HepG2 (cell line): ENCODE data around the gene CAVIN2. TPM values are rescaled to one million over a fixed set of nuclear protein-coding genes. Genes with fewer than 3 reads are reported as not detected.

Source experiments
- CBX2 ChIP-seq, 2 experiments: fragments of 200-600 bp in 1 of 2; sonication (generic); formaldehyde crosslinking in 1 of 2; IDR thresholded peaks; 2 replicates each; pipeline versions ENCODE4 v1.7.0 to v1.8.1; 2018 to 2022; ENCODE audit warnings: low read depth in 2 of 2, low read length in 1 of 2, mild to moderate bottlenecking in 1 of 2, missing genetic modification reagents in 1 of 2
- GLI4 ChIP-seq: sonication (generic); formaldehyde crosslinking; IDR thresholded peaks from 2 replicates; pipeline ENCODE4 v1.5.1; 2020; ENCODE audit warnings: missing genetic modification reagents, mild to moderate bottlenecking, moderate library complexity, borderline replicate concordance
- KLF13 ChIP-seq: sonication (generic); formaldehyde crosslinking; IDR thresholded peaks from 2 replicates; pipeline ENCODE4 v1.4.0; 2020; ENCODE audit warnings: mild to moderate bottlenecking, missing genetic modification reagents
- KLF15 ChIP-seq: sonication (generic); formaldehyde crosslinking; IDR thresholded peaks from 2 replicates; pipeline ENCODE4 v1.8.1; 2023; ENCODE audit warnings: borderline replicate concordance, mild to moderate bottlenecking, inconsistent platforms, missing genetic modification reagents, mixed read lengths
- MED8 ChIP-seq: sonication (generic); formaldehyde crosslinking; IDR thresholded peaks from 2 replicates; pipeline ENCODE4 v1.8.1; 2023; ENCODE audit warnings: mild to moderate bottlenecking, missing genetic modification reagents; ENCODE audit not compliant: insufficient replicate concordance
- NCOA2 ChIP-seq: sonication (generic); formaldehyde crosslinking; IDR thresholded peaks from 2 replicates; pipeline ENCODE4 v1.8.0; 2022; ENCODE audit warnings: inconsistent platforms
- ONECUT2 ChIP-seq: sonication (generic); formaldehyde crosslinking; IDR thresholded peaks from 2 replicates; pipeline ENCODE4 v1.4.0; 2020; ENCODE audit warnings: missing genetic modification reagents
- PHF20 ChIP-seq: sonication (generic); formaldehyde crosslinking; IDR thresholded peaks from 2 replicates; pipeline ENCODE4 v1.5.0; 2020; ENCODE audit warnings: mild to moderate bottlenecking, missing genetic modification reagents
- PLSCR1 ChIP-seq: sonication (generic); formaldehyde crosslinking; IDR thresholded peaks from 2 replicates; pipeline ENCODE4 v1.5.0; 2020; ENCODE audit warnings: missing genetic modification reagents, mild to moderate bottlenecking, borderline replicate concordance
- POLR2A ChIP-seq, 2 experiments: IDR thresholded peaks; 2 replicates each; pipeline ENCODE4 v1.6.1; 2011; ENCODE audit warnings: low read depth in 2 of 2, low read length in 2 of 2, mild to moderate bottlenecking in 1 of 2, moderate library complexity in 1 of 2; ENCODE audit not compliant: insufficient read depth in 1 of 2
- ZBTB43 ChIP-seq: sonication (generic); formaldehyde crosslinking; conservative IDR thresholded peaks from 2 replicates; pipeline ENCODE4 v1.4.0; 2020; ENCODE audit warnings: missing genetic modification reagents
- ZNF574 ChIP-seq: sonication (generic); formaldehyde crosslinking; IDR thresholded peaks from 2 replicates; pipeline ENCODE4 v1.4.0; 2020; ENCODE audit warnings: missing genetic modification reagents
- ZNF720 ChIP-seq: sonication (generic); formaldehyde crosslinking; IDR thresholded peaks from 2 replicates; pipeline ENCODE4 v1.4.0; 2020; ENCODE audit warnings: missing genetic modification reagents
- polyA plus RNA-seq, 8 experiments: library from polyadenylated mRNA; depleted of rRNA in 3 of 8; stranded (reverse) in 7 of 8; unstranded in 1 of 8; fragments of >200 nt; fragmentation: Illumina TruSeq in 4 of 8; extraction: Trizol in 4 of 8; gene quantifications; 2 replicates each; pipeline versions ENCODE4 v1.2.1 to v1.2.3, GENCODE V29; 2011 to 2016; ENCODE audit warnings: low read depth in 4 of 8, missing spikeins in 1 of 8, mixed read lengths in 1 of 8; ENCODE audit not compliant: insufficient read depth in 1 of 8
- total RNA-seq, 5 experiments: library from RNA; depleted of rRNA; stranded (reverse); fragments of >200 nt; fragmentation: Illumina TruSeq; extraction: Trizol; gene quantifications; 2 replicates each; pipeline ENCODE4 v1.2.3, GENCODE V29; 2016; ENCODE audit warnings: low read depth in 1 of 5
- TF ChIP-seq, protein P1 (sequence below): sonication (generic); formaldehyde crosslinking; IDR thresholded peaks from 2 replicates; pipeline ENCODE4 v1.5.0; 2020; ENCODE audit warnings: missing genetic modification reagents, mild to moderate bottlenecking, borderline replicate concordance
- TF ChIP-seq, protein P2 (sequence below): sonication (generic); formaldehyde crosslinking; IDR thresholded peaks from 2 replicates; pipeline ENCODE4 v1.5.1; 2020; ENCODE audit warnings: missing genetic modification reagents, mild to moderate bottlenecking, borderline replicate concordance
- TF ChIP-seq, protein P3 (sequence below): sonication (generic); formaldehyde crosslinking; IDR thresholded peaks from 2 replicates; pipeline ENCODE4 v1.5.0; 2020; ENCODE audit warnings: missing genetic modification reagents
- TF ChIP-seq, protein P4 (sequence below): sonication (generic); formaldehyde crosslinking; IDR thresholded peaks from 2 replicates; pipeline ENCODE4 v1.4.0; 2020; ENCODE audit warnings: mild to moderate bottlenecking, missing genetic modification reagents

The CAVIN2 gene
- total and polyA plus RNA-seq, 2 of the 13 experiments (the other 11 are each of a cell fraction or from before 2014, with no cell fraction given): 7.6 to 38.8 TPM

DNA sequence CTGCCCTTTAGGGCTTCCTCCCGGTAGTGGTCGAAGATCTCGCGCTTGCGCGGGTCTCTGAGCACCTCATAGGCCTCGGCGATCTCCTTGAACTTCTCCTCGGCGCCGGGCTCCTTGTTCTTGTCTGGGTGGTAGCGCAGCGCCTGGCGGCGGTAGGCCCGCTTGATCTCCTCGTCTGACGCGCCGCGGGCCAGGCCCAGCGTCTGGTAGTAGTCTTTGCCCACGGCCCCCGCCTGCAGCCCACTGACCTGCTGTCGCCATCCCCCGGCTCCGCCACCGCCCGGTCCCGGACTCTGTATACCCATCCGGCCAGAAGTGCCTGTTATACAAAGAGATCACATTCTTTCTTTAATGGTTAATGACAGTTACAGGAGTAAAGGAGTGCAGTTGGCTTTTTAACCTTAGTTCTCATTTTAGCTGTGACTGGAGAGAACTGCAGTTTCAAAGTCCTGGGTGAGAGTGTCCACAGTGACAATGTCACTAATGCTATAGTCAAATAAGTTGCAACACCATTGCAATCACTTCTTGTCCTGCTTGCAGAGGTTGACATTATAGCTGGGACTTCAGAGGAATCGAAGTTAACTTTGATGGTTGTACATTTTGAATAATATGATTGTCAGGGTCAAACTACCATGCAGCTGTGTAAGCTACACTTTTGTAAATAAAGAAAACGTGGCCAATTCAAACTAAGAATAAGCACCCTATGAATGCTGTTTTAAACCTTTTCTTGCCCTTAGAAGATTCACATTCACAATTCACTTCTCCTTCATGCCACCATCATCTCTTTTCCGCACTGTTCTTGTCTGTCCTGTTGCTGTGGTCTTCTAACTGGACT, 35.3 kb upstream of the CAVIN2 start (continued):
- TF ChIP-seq ONECUT2 (peak; percentile 44; the same call in 1 of the 2 replicates), ZNF574 (CRISPR knock-in tag) (no peak), NCOA2 (CRISPR knock-in tag) (peak; percentile 90), PLSCR1 (CRISPR knock-in tag) (no peak), ZNF720 (CRISPR knock-in tag) (no peak), CBX2 (IDR thresholded peaks at IDR 0.05; ENCODE audit: low read depth, low read length) (no peak), CBX2 (CRISPR knock-in tag; IDR thresholded peaks at IDR 0.05; ENCODE audit: low read depth) (no peak), GLI4 (CRISPR knock-in tag) (no peak), MED8 (CRISPR knock-in tag) (peak; percentile 34), PHF20 (CRISPR knock-in tag) (no peak), KLF15 (no peak), KLF13 (CRISPR knock-in tag) (no peak), ZBTB43 (CRISPR knock-in tag) (peak; percentile 87), POLR2A (IDR thresholded peaks at IDR 0.05; ENCODE audit: insufficient read depth in 1 of 2, low read depth in 2 of 2, low read length in 2 of 2) (no peak)
- TF ChIP-seq, protein P1, sequence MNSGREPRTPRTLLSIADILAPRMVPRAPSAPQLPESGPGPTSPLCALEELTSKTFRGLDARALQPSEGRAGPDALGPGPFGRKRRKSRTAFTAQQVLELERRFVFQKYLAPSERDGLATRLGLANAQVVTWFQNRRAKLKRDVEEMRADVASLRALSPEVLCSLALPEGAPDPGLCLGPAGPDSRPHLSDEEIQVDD: no peak
- TF ChIP-seq, protein P2, sequence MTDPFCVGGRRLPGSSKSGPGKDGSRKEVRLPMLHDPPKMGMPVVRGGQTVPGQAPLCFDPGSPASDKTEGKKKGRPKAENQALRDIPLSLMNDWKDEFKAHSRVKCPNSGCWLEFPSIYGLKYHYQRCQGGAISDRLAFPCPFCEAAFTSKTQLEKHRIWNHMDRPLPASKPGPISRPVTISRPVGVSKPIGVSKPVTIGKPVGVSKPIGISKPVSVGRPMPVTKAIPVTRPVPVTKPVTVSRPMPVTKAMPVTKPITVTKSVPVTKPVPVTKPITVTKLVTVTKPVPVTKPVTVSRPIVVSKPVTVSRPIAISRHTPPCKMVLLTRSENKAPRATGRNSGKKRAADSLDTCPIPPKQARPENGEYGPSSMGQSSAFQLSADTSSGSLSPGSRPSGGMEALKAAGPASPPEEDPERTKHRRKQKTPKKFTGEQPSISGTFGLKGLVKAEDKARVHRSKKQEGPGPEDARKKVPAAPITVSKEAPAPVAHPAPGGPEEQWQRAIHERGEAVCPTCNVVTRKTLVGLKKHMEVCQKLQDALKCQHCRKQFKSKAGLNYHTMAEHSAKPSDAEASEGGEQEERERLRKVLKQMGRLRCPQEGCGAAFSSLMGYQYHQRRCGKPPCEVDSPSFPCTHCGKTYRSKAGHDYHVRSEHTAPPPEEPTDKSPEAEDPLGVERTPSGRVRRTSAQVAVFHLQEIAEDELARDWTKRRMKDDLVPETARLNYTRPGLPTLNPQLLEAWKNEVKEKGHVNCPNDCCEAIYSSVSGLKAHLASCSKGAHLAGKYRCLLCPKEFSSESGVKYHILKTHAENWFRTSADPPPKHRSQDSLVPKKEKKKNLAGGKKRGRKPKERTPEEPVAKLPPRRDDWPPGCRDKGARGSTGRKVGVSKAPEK (CRISPR knock-in tag): no peak
- TF ChIP-seq, protein P3, sequence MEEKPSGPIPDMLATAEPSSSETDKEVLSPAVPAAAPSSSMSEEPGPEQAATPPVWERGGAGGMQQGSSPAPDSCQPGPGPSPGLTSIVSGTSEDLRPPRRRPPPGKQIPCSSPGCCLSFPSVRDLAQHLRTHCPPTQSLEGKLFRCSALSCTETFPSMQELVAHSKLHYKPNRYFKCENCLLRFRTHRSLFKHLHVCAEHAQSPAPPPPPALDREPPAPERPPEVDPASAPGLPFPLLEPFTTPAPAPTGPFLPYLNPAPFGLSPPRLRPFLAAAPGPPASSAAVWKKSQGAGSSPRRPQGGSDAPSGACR (CRISPR knock-in tag): peak; percentile 77; the same call in 1 of the 2 replicates
- TF ChIP-seq, protein P4, sequence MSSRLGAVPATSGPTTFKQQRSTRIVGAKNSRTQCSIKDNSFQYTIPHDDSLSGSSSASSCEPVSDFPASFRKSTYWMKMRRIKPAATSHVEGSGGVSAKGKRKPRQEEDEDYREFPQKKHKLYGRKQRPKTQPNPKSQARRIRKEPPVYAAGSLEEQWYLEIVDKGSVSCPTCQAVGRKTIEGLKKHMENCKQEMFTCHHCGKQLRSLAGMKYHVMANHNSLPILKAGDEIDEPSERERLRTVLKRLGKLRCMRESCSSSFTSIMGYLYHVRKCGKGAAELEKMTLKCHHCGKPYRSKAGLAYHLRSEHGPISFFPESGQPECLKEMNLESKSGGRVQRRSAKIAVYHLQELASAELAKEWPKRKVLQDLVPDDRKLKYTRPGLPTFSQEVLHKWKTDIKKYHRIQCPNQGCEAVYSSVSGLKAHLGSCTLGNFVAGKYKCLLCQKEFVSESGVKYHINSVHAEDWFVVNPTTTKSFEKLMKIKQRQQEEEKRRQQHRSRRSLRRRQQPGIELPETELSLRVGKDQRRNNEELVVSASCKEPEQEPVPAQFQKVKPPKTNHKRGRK (CRISPR knock-in tag): peak; percentile 25; the same call in 1 of the 2 replicates
